Tibial artery (tissue), 4 donors: ENCODE results near the gene CELF4.
A peak's percentile ranks its signal among the peaks of the same experiment; 100 is the strongest.

Experiments
- DNase-seq, 2 donors: peaks; one replicate each; pipeline ENCODE4 v3.0.0-alpha.2; 2019
- H3K27ac ChIP-seq, 2 donors: fragments of 200-600 bp; sonication (generic) in 1 of 2; 1 replicate in 1 of 2; 2 replicates in 1 of 2; pipeline ENCODE4 v1.5.1; 2018 to 2019; ENCODE audit warnings: mild to moderate bottlenecking in 1 of 2
- H3K27me3 ChIP-seq, 2 donors: fragments of 200-600 bp; sonication (generic) in 1 of 2; one replicate each; pipeline versions ENCODE4 v1.5.1 to v1.6.0; 2016 to 2019
- H3K36me3 ChIP-seq, 3 donors: fragments of 200-600 bp; sonication (generic) in 2 of 3; one replicate each; pipeline ENCODE4 v1.5.1; 2016 to 2019; ENCODE audit warnings: mild to moderate bottlenecking in 2 of 3
- H3K4me1 ChIP-seq, 4 donors: fragments of 200-600 bp; sonication (generic) in 2 of 4; 1 replicate in 3 of 4; 2 replicates in 1 of 4; pipeline ENCODE4 v1.5.1; 2016 to 2019
- H3K4me3 ChIP-seq, 2 donors: fragments of 200-600 bp; sonication (generic) in 1 of 2; 1 replicate in 1 of 2; 2 replicates in 1 of 2; pipeline ENCODE4 v1.5.1; 2018 to 2019; ENCODE audit warnings: mild to moderate bottlenecking in 2 of 2
- H3K9me3 ChIP-seq, 3 donors: fragments of 200-600 bp; sonication (generic) in 1 of 3; one replicate each; pipeline ENCODE4 v1.5.1; 2016 to 2019
- CTCF ChIP-seq, 2 experiments: fragments of 200-600 bp in 1 of 2; fragments of 450-650 bp in 1 of 2; IDR thresholded peaks; one replicate each; pipeline ENCODE4 v1.5.1; 2017 to 2019; ENCODE audit warnings: antibody characterized with exemption in 2 of 2, mild to moderate bottlenecking in 1 of 2, moderate library complexity in 1 of 2
- intact Hi-C: fragments of 100-400 bp; cut with DNase I; formaldehyde crosslinking; loops from one replicate; pipeline ENCODE4 v1.15.0; 2023; ENCODE audit warnings: low total_unique reads

Gene CELF4

GRCh38 chr18:37476611-37477295, 88.8 kb downstream of the CELF4 start:
- no peak for TF ChIP-seq CTCF (IDR thresholded peaks at IDR 0.05)
- no peak for DNase-seq
- no peaks in the 10 kb centered on the region for H3K36me3 ChIP-seq
- H3K4me3 ChIP-seq, result no peak overlapping the region
- intact Hi-C loops, result no loop called here
- H3K9me3 ChIP-seq, result no peaks in the 10 kb centered on the region
- H3K4me1 ChIP-seq, result no peaks in the 10 kb centered on the region
- H3K27me3 ChIP-seq, result peaks cover 0 to 40% of the 10 kb centered on the region in 2 donors
- H3K27ac ChIP-seq, result no peak overlapping the region

DNA sequence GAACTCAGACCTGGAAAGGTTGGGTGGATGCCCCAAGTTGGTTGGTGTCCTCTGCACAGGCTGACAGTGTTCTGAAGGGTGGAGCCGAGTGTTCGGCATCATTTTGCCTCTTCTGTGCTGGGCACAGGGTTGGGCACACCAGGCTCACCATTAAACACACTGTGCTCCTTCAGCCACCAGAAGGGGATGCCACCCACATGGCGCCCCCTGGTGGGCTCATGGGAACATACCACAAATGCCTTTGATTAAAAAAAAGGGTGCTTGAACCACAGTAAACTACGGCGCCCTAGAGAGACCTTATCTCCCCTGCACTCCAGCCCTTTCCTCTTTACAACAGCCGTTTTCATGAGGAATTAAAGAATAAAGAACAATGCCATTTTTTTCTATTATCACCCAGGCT, 89.4 kb downstream of the CELF4 start:
- Histone ChIP-seq H3K27ac (no peak overlapping the region), H3K27me3 (peaks cover 0 to 43% of the 10 kb centered on the region in 2 donors), H3K4me1 (no peaks in the 10 kb centered on the region), H3K9me3 (no peaks in the 10 kb centered on the region), H3K36me3 (no peaks in the 10 kb centered on the region), H3K4me3 (no peak overlapping the region)
- intact Hi-C loops, result no loop called here
- DNase-seq, result no peak
- TF ChIP-seq CTCF (IDR thresholded peaks at IDR 0.05), result peak in 1 of 2 experiments; percentile 19

DNA sequence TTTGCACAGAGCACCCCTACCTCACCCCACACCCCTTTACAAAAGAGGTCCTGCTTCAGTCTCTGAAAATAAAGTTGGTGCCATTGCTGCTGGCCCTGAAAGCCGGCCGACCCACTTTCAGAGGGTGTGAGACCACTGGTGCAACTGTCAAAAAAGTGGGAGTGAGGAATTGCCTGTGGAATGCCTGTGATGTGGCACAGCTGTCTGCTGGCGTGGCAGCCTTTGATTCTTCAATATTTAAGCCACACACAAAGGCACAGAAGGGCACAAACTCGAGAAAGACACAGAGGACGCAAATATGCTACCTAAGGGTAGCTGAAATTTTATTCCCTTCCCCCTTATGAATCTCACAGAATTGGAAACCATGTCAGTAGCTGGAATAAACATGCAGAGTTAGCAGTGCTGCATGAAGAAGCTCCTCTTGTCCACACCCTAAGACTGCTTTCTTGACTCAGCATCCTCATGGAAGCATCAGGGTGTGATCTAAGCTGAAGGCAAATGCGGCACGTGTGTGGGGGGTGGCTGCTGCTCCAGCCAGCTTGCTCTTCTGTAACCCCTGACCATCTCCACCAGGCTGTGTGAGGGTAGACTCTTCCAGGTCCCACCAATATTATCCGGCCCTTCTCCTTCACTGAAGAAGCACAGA, 92.3 kb downstream of the CELF4 start:
- H3K36me3 ChIP-seq, result no peaks in the 10 kb centered on the region
- H3K27ac ChIP-seq, result no peak overlapping the region
- no peaks in the 10 kb centered on the region for H3K4me1 ChIP-seq
- TF ChIP-seq CTCF (IDR thresholded peaks at IDR 0.05), result no peak
- no peak overlapping the region for H3K4me3 ChIP-seq
- no peak for DNase-seq
- intact Hi-C loops, result no loop called here
- H3K27me3 ChIP-seq, result peaks cover 0 to 37% of the 10 kb centered on the region in 2 donors
- no peaks in the 10 kb centered on the region for H3K9me3 ChIP-seq

DNA sequence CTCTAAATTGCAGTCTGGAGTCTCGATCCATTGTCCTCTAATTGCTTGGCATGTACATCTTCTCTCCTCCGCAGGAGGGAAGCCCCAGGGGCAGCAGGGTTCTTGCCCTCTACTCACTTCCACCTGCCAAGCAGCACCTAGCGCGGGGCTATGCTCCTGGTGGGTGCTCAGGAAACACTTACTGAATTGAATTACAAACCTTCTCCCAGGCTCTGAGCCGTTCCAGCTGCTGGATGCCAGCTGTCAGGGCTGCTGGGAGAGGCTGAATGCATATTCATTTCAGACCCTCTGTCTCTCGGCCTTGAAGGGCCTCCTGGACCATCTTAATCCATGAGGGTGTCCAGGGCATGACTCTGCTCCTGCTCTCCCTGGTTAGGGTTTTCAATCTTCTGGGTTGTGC, 94.0 kb downstream of the CELF4 start:
- Histone ChIP-seq H3K27me3 (peaks cover 0 to 29% of the 10 kb centered on the region in 2 donors), H3K36me3 (no peaks in the 10 kb centered on the region), H3K4me1 (no peaks in the 10 kb centered on the region), H3K9me3 (no peaks in the 10 kb centered on the region), H3K4me3 (no peak overlapping the region), H3K27ac (no peak overlapping the region)
- intact Hi-C loops, result no loop called here
- no peak for DNase-seq
- no peak for TF ChIP-seq CTCF (IDR thresholded peaks at IDR 0.05)

DNA sequence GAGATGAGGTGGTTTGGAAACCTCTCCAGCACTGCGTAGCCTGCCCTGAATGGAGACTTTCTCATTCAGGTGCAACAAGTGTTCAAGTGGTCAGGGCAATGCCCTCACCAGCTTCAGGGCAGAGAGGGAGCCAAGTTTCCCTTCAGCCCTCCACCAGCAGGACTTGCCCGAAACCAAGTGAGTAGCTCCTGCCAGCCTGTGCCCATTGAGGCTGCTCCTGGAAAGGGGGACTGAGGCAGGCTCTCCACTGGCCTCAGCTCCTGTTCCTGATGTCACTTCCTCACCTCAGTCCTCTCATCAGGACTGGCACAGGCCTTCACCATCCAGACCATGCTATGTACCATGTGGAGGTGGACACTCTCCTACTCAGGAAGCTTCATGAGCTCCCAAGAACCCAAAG, 94.6 kb downstream of the CELF4 start:
- no peaks in the 10 kb centered on the region for H3K36me3 ChIP-seq
- no peak for DNase-seq
- no peak overlapping the region for H3K4me3 ChIP-seq
- intact Hi-C loops, result no loop called here
- H3K4me1 ChIP-seq, result no peaks in the 10 kb centered on the region
- no peak overlapping the region for H3K27ac ChIP-seq
- H3K9me3 ChIP-seq, result no peaks in the 10 kb centered on the region
- peaks cover 0 to 26% of the 10 kb centered on the region in 2 donors for H3K27me3 ChIP-seq
- TF ChIP-seq CTCF (IDR thresholded peaks at IDR 0.05), result no peak
